Measurements from ENCODE around the gene SLC25A41. TPM values are rescaled to one million over a fixed set of nuclear protein-coding genes. Genes with fewer than 3 reads are reported as not detected.

Gene SLC25A41
- total and polyA plus RNA-seq, 2 of the 8 experiments (the other 6 are each of a cell fraction or from before 2014, with no cell fraction given), result 0.50 TPM; not detected in 1

DNA sequence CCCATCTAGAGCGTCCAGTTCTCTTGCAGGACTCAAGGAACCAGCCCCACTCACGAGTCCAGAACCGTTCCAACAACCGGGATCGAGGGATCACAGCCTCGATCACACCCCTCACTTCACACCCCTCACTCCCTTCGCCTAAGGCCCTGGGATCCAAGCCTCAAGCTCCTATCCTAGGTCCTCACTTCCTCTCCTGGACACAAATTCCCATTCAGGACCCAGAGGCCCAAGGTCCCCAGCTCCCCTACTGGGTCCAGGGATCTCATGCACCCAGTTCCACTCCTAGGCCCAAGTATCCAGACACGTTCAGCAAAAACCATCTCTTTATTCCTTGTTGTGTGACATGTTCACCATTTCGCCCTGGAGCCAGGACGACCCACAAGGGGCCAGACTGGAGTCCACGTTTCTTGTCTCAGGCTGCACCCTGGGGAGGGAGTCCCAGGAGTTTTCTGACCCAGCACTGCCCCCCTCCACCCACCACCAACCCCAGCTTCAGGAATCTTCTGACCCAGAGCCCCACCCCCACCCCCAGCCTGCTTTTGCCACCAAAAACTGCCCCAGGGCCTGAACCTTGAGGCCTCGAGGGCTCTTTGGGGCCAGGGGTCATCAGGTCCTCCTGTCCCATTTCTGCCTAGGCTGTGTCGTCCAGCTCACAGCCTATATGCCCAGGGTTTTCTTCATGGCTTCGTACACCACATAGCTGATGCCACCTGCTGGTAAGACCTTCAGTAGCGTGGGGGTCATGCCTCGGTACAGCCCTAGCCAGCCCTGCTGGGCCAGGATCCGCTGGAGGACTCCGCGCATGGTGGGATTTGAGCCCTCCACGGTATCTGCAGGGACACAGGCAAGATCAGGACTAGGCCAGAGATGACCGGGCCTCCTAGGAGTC lies 7.6 kb downstream of the SLC25A41 start:
- Histone ChIP-seq H3K14ac (ENCODE audit: insufficient read length) (no peak overlapping the region), H3K79me2 (ENCODE audit: control insufficient read depth in 1 of 2, insufficient read depth in 2 of 2, low read length in 2 of 2) (peaks cover 32% of the 10 kb centered on the region in 2 experiments), H3K4ac (replicated peaks; ENCODE audit: insufficient read length, low read depth, low read length) (peak overlapping the region; percentile 48), H2BK15ac (ENCODE audit: low read length) (0 out of 2 replicates have a peak overlapping the region, but pooled peaks have one; percentile 72), H3K36me3 (ENCODE audit: control insufficient read depth in 2 of 4, insufficient read depth in 4 of 4, low read length in 3 of 4) (peaks cover 7 to 14% (median 12%) of the 10 kb centered on the region in 4 experiments; a peak in 7 of 8 replicates), H2AK5ac (ENCODE audit: low read depth, low read length) (peak overlapping the region; percentile 91), H3K79me1 (ENCODE audit: low read depth, low read length) (peaks cover 2% of the 10 kb centered on the region; the same call in 1 of the 2 replicates), H3K4me2 (ENCODE audit: insufficient read depth in 1 of 2, low read depth in 2 of 2, low read length in 2 of 2) (0 out of 4 replicates have a peak overlapping the region, but pooled peaks of 1 of the 2 experiments have one; percentile 10), H3K9me3 (ENCODE audit: insufficient read depth in 2 of 2, low read depth in 1 of 2, low read length in 1 of 2) (peaks cover 0 to 5% of the 10 kb centered on the region in 2 experiments; a peak in 2 of 4 replicates), H3K4me3 (ENCODE audit: extremely low read depth in 1 of 4, insufficient read depth in 2 of 4, low read depth in 3 of 4, low read length in 4 of 4) (peak overlapping the region in 1 of 4 experiments; percentile 21; a peak in 1 of 8 replicates), H3K27me3 (replicated peaks in 1 of 4; ENCODE audit: control insufficient read depth in 3 of 4, extremely low read depth in 1 of 4, insufficient read depth in 3 of 4, low read length in 3 of 4) (peaks cover 0 to 6% (median 0%) of the 10 kb centered on the region in 4 experiments; a peak in 2 of 7 replicates), H2BK5ac (ENCODE audit: low read depth, low read length) (no peak overlapping the region), H4K20me1 (replicated peaks in 1 of 2; ENCODE audit: control insufficient read depth in 1 of 2, insufficient read depth in 2 of 2, low read length in 2 of 2) (peaks cover 30 to 31% of the 10 kb centered on the region in 2 experiments), H3K9ac (replicated peaks in 1 of 4; ENCODE audit: extremely low read depth in 1 of 4, low read depth in 3 of 4, low read length in 3 of 4) (no peak overlapping the region), H3K23ac (ENCODE audit: insufficient read length) (no peak overlapping the region), H3K4me1 (replicated peaks in 1 of 4; ENCODE audit: control insufficient read depth in 3 of 4, insufficient read depth in 4 of 4, low read length in 3 of 4) (peaks cover 0 to 4% (median 0%) of the 10 kb centered on the region in 4 experiments; a peak in 2 of 7 replicates), H3K27ac (ENCODE audit: low read depth, low read length) (no peak overlapping the region), H2BK12ac (ENCODE audit: low read depth, low read length) (peak overlapping the region; percentile 71; the same call in 1 of the 2 replicates), H2AFZ (ENCODE audit: low read length) (0 out of 2 replicates have a peak overlapping the region, but pooled peaks have one; percentile 6), H2BK20ac (ENCODE audit: low read length) (no peak overlapping the region), H4K8ac (ENCODE audit: extremely low read depth, insufficient read depth, low read length) (peak overlapping the region; percentile 66), H2BK120ac (replicated peaks; ENCODE audit: low read depth, low read length) (peak overlapping the region; percentile 90), H3K23me2 (ENCODE audit: low read depth, low read length) (peaks cover 8% of the 10 kb centered on the region), H4K91ac (replicated peaks; ENCODE audit: insufficient read length, low read length) (peak overlapping the region; percentile 93), H3K18ac (ENCODE audit: extremely low read depth, low read length) (peak overlapping the region; percentile 67; the same call in 1 of the 2 replicates), H4K5ac (ENCODE audit: insufficient read length, low read depth, low read length) (peak overlapping the region; percentile 73), H3K56ac (replicated peaks; ENCODE audit: insufficient read length, low read depth, low read length) (peak overlapping the region; percentile 28)
- CTCF ChIA-PET (ENCODE audit: partially characterized antibody), result interaction anchor here (0.6 to 1.6 kb wide), 5 partner anchors 8 to 56 kb away, joined by 3 to 7 read pairs (median 3); partner anchors contain the start of genes ALKBH7, DENND1C and SLC25A41
- DNase-seq (ENCODE audit: low read depth in 1 of 2, low spot score in 2 of 2) (no peak), FAIRE-seq (no peak)
- POLR2A ChIA-PET (ENCODE audit: partially characterized antibody), result interaction anchor here (0.6 to 2.3 kb wide), 9 partner anchors 10 to 154 kb away, joined by 3 to 15 read pairs (median 5); partner anchors contain the start of genes ALKBH7, GTF2F1, SLC25A23 and TUBB4A
- 94% methylated on average over 21 of the region's 21 CpGs; no CpG with 5 or more reads in 1 of the 2 experiments for WGBS, 2 experiments (ENCODE audit: extremely low coverage in 1 of 2, insufficient coverage in 1 of 2, insufficient read length in 1 of 2, insufficient replicate concordance in 2 of 2, low coverage in 1 of 2, low lambda C conversion rate in 2 of 2, missing lambda C conversion rate in 1 of 2)
- TF ChIP-seq CTBP2 (IDR thresholded peaks at IDR 0.05; ENCODE audit: borderline replicate concordance, insufficient read depth, insufficient read length, low read length) (no peak), RNF2 (IDR thresholded peaks at IDR 0.05; ENCODE audit: borderline replicate concordance, low read depth, low read length, missing control alignments, poor library complexity, severe bottlenecking) (peak; percentile 90)
- TF ChIP-seq, protein P1, sequence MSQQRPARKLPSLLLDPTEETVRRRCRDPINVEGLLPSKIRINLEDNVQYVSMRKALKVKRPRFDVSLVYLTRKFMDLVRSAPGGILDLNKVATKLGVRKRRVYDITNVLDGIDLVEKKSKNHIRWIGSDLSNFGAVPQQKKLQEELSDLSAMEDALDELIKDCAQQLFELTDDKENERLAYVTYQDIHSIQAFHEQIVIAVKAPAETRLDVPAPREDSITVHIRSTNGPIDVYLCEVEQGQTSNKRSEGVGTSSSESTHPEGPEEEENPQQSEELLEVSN (IDR thresholded peaks at IDR 0.05), result peak; percentile 80; the same call in 1 of the 2 replicates
- TF ChIP-seq, protein P2, sequence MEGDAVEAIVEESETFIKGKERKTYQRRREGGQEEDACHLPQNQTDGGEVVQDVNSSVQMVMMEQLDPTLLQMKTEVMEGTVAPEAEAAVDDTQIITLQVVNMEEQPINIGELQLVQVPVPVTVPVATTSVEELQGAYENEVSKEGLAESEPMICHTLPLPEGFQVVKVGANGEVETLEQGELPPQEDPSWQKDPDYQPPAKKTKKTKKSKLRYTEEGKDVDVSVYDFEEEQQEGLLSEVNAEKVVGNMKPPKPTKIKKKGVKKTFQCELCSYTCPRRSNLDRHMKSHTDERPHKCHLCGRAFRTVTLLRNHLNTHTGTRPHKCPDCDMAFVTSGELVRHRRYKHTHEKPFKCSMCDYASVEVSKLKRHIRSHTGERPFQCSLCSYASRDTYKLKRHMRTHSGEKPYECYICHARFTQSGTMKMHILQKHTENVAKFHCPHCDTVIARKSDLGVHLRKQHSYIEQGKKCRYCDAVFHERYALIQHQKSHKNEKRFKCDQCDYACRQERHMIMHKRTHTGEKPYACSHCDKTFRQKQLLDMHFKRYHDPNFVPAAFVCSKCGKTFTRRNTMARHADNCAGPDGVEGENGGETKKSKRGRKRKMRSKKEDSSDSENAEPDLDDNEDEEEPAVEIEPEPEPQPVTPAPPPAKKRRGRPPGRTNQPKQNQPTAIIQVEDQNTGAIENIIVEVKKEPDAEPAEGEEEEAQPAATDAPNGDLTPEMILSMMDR (IDR thresholded peaks at IDR 0.05; ENCODE audit: control extremely low read depth in 1 of 3, insufficient read depth in 1 of 3, low read depth in 1 of 3, low read length in 3 of 3), result peak; percentile 3 to 41 (median 31); a peak in 2 of 4 replicates

Data from H1 (cell line).